HepG2 (cell line): ENCODE measurements around the gene MFN2. TPM values are rescaled to one million over a fixed set of nuclear protein-coding genes. Genes with fewer than 3 reads are reported as not detected.

Experiments used
- ATF7-NPFF ChIP-seq: sonication (generic); formaldehyde crosslinking; IDR thresholded peaks from 2 replicates; pipeline ENCODE4 v1.8.1; 2023; ENCODE audit warnings: mild to moderate bottlenecking, low read depth, missing genetic modification reagents, moderate library complexity
- CEBPG ChIP-seq: IDR thresholded peaks from 2 replicates; pipeline ENCODE4 v1.6.1; 2016
- ERF ChIP-seq: IDR thresholded peaks from 2 replicates; pipeline ENCODE4 v1.6.1; 2018; ENCODE audit warnings: missing biosample characterization, missing genetic modification reagents
- FOSL2 ChIP-seq: sonication (generic); formaldehyde crosslinking; IDR thresholded peaks from 2 replicates; pipeline ENCODE4 v1.4.0; 2020; ENCODE audit warnings: missing genetic modification reagents
- HNRNPH1 ChIP-seq: fragments of 200-400 bp; formaldehyde crosslinking; optimal IDR thresholded peaks from 2 replicates; pipeline ENCODE3; 2017; ENCODE audit warnings: mild to moderate bottlenecking, low read depth, low read length
- HOMEZ ChIP-seq: IDR thresholded peaks from 2 replicates; pipeline ENCODE4 v1.6.1; 2016; ENCODE audit warnings: low read depth
- MED1 ChIP-seq: sonication (generic); formaldehyde crosslinking; IDR thresholded peaks from 2 replicates; pipeline ENCODE4 v1.4.0; 2020; ENCODE audit warnings: missing genetic modification reagents
- MIXL1 ChIP-seq: IDR thresholded peaks from 2 replicates; pipeline ENCODE4 v1.6.1; 2016
- MTA3 ChIP-seq: sonication (generic); formaldehyde crosslinking; IDR thresholded peaks from 2 replicates; pipeline ENCODE4 v1.4.0; 2020; ENCODE audit warnings: missing genetic modification reagents
- MYNN ChIP-seq: sonication (generic); formaldehyde crosslinking; IDR thresholded peaks from 2 replicates; pipeline ENCODE4 v1.4.0; 2020; ENCODE audit warnings: mild to moderate bottlenecking, low read depth, missing genetic modification reagents
- NFKBIZ ChIP-seq: IDR thresholded peaks from 2 replicates; pipeline ENCODE4 v1.6.1; 2018; ENCODE audit warnings: missing genetic modification reagents, missing compliant biosample characterization
- SIX4 ChIP-seq: sonication (generic); formaldehyde crosslinking; IDR thresholded peaks from 2 replicates; pipeline ENCODE4 v1.4.0; 2020; ENCODE audit warnings: missing genetic modification reagents
- THAP11 ChIP-seq: IDR thresholded peaks from 2 replicates; pipeline ENCODE4 v1.6.1; 2016; ENCODE audit warnings: missing biosample characterization, missing genetic modification reagents
- THRA ChIP-seq: sonication (generic); formaldehyde crosslinking; IDR thresholded peaks from 2 replicates; pipeline ENCODE4 v1.4.0; 2020; ENCODE audit warnings: missing genetic modification reagents, borderline replicate concordance
- ZEB1 ChIP-seq: IDR thresholded peaks from 2 replicates; pipeline ENCODE4 v1.6.1; 2012; ENCODE audit warnings: mild to moderate bottlenecking, low read depth, inconsistent platforms; ENCODE audit not compliant: insufficient replicate concordance
- ZKSCAN8 ChIP-seq: IDR thresholded peaks from 2 replicates; pipeline ENCODE4 v1.6.1; 2016; ENCODE audit warnings: borderline replicate concordance, missing genetic modification reagents, missing compliant biosample characterization
- ZNF143 ChIP-seq: sonication (generic); formaldehyde crosslinking; IDR thresholded peaks from 2 replicates; pipeline ENCODE4 v1.4.0; 2020; ENCODE audit warnings: missing genetic modification reagents
- ZNF263 ChIP-seq: sonication (generic); formaldehyde crosslinking; IDR thresholded peaks from 2 replicates; pipeline ENCODE4 v1.4.0; 2020; ENCODE audit warnings: missing genetic modification reagents
- ZNF350 ChIP-seq: sonication (generic); formaldehyde crosslinking; IDR thresholded peaks from 2 replicates; pipeline ENCODE4 v1.4.0; 2020; ENCODE audit warnings: mild to moderate bottlenecking, low read depth, missing genetic modification reagents, borderline replicate concordance
- ZNF781 ChIP-seq: sonication (generic); formaldehyde crosslinking; IDR thresholded peaks from 2 replicates; pipeline ENCODE4 v1.5.1; 2020; ENCODE audit warnings: borderline replicate concordance, mild to moderate bottlenecking, missing genetic modification reagents; ENCODE audit errors: not compliant biosample characterization
- polyA plus RNA-seq, 8 experiments: library from polyadenylated mRNA; depleted of rRNA in 3 of 8; stranded (reverse) in 7 of 8; unstranded in 1 of 8; fragments of >200 nt; fragmentation: Illumina TruSeq in 4 of 8; extraction: Trizol in 4 of 8; gene quantifications; 2 replicates each; pipeline versions ENCODE4 v1.2.1 to v1.2.3, GENCODE V29; 2011 to 2016; ENCODE audit warnings: low read depth in 4 of 8, missing spikeins in 1 of 8, mixed read lengths in 1 of 8; ENCODE audit not compliant: insufficient read depth in 1 of 8
- total RNA-seq, 5 experiments: library from RNA; depleted of rRNA; stranded (reverse); fragments of >200 nt; fragmentation: Illumina TruSeq; extraction: Trizol; gene quantifications; 2 replicates each; pipeline ENCODE4 v1.2.3, GENCODE V29; 2016; ENCODE audit warnings: low read depth in 1 of 5
- TF ChIP-seq, protein P1 (sequence below): sonication (generic); formaldehyde crosslinking; IDR thresholded peaks from 2 replicates; pipeline ENCODE4 v1.4.0; 2020; ENCODE audit warnings: missing genetic modification reagents, borderline replicate concordance
- TF ChIP-seq, protein P2 (sequence below): sonication (generic); formaldehyde crosslinking; IDR thresholded peaks from 2 replicates; pipeline ENCODE4 v1.8.0; 2022; ENCODE audit warnings: mild to moderate bottlenecking, missing genetic modification reagents, moderate library complexity
- TF ChIP-seq, protein P3 (sequence below): sonication (generic); formaldehyde crosslinking; IDR thresholded peaks from 2 replicates; pipeline ENCODE4 v1.4.0; 2020; ENCODE audit warnings: missing genetic modification reagents
- TF ChIP-seq, protein P4 (sequence below): sonication (generic); formaldehyde crosslinking; IDR thresholded peaks from 2 replicates; pipeline ENCODE4 v1.8.0; 2022; ENCODE audit warnings: missing genetic modification reagents, mild to moderate bottlenecking, borderline replicate concordance

Gene MFN2
- total and polyA plus RNA-seq, 2 of the 13 experiments (the other 11 are each of a cell fraction or from before 2014, with no cell fraction given) = 38.7 to 60.9 TPM

DNA sequence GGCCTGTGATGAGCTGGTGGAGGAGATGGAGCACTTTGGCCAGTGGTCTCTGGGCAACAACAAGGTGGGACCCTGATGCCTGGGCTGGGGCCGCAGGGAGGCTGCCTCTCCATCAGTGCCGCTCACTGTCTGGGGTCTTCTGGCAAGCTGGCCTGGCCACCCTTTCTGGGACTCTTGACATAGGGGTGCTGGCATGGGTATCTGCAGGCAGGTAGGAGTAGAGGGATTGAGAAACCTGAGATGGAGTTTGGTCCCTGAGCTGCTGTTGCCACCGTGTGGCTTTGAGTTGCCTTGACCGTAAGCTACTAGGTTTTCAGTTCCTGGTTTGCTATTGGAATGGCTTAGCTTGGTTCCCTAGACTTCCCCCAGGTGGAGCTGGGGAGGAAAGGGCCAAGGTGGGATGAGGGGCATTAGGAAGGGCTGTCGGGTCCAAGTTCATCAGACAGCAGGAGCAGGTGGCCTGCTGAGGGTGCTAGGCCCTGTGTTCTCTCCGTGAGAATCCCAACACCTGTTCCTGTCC, 13.2 kb upstream of the MFN2 start (continued):
- 0 out of 2 replicates have a peak, but pooled peaks have one; percentile 19 for TF ChIP-seq HOMEZ (CRISPR knock-in tag)
- TF ChIP-seq CEBPG = peak; percentile 74
- TF ChIP-seq HNRNPH1 = no peak
- TF ChIP-seq MED1 = peak; percentile 71
- TF ChIP-seq NFKBIZ (CRISPR knock-in tag) = no peak
- peak; percentile 65 for TF ChIP-seq ERF (CRISPR knock-in tag)
- TF ChIP-seq, protein P1, sequence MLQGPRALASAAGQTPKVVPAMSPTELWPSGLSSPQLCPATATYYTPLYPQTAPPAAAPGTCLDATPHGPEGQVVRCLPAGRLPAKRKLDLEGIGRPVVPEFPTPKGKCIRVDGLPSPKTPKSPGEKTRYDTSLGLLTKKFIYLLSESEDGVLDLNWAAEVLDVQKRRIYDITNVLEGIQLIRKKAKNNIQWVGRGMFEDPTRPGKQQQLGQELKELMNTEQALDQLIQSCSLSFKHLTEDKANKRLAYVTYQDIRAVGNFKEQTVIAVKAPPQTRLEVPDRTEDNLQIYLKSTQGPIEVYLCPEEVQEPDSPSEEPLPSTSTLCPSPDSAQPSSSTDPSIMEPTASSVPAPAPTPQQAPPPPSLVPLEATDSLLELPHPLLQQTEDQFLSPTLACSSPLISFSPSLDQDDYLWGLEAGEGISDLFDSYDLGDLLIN = no peak
- TF ChIP-seq ZNF781 (CRISPR knock-in tag) = no peak
- TF ChIP-seq, protein P2, sequence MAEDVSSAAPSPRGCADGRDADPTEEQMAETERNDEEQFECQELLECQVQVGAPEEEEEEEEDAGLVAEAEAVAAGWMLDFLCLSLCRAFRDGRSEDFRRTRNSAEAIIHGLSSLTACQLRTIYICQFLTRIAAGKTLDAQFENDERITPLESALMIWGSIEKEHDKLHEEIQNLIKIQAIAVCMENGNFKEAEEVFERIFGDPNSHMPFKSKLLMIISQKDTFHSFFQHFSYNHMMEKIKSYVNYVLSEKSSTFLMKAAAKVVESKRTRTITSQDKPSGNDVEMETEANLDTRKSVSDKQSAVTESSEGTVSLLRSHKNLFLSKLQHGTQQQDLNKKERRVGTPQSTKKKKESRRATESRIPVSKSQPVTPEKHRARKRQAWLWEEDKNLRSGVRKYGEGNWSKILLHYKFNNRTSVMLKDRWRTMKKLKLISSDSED (CRISPR knock-in tag) = no peak
- TF ChIP-seq MYNN (CRISPR knock-in tag) = 0 out of 2 replicates have a peak, but pooled peaks have one; percentile 38
- peak; percentile 36 for TF ChIP-seq ZEB1
- TF ChIP-seq, protein P3, sequence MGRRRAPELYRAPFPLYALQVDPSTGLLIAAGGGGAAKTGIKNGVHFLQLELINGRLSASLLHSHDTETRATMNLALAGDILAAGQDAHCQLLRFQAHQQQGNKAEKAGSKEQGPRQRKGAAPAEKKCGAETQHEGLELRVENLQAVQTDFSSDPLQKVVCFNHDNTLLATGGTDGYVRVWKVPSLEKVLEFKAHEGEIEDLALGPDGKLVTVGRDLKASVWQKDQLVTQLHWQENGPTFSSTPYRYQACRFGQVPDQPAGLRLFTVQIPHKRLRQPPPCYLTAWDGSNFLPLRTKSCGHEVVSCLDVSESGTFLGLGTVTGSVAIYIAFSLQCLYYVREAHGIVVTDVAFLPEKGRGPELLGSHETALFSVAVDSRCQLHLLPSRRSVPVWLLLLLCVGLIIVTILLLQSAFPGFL (CRISPR knock-in tag) = no peak
- TF ChIP-seq THAP11 (CRISPR knock-in tag) = peak; percentile 72
- TF ChIP-seq THRA = 0 out of 2 replicates have a peak, but pooled peaks have one; percentile 58
- peak; percentile 42; the same call in 1 of the 2 replicates for TF ChIP-seq ZNF350 (CRISPR knock-in tag)
- TF ChIP-seq MTA3 (CRISPR knock-in tag) = no peak
- TF ChIP-seq ZNF263 (CRISPR knock-in tag) = peak; percentile 59; the same call in 1 of the 2 replicates
- TF ChIP-seq, protein P4, sequence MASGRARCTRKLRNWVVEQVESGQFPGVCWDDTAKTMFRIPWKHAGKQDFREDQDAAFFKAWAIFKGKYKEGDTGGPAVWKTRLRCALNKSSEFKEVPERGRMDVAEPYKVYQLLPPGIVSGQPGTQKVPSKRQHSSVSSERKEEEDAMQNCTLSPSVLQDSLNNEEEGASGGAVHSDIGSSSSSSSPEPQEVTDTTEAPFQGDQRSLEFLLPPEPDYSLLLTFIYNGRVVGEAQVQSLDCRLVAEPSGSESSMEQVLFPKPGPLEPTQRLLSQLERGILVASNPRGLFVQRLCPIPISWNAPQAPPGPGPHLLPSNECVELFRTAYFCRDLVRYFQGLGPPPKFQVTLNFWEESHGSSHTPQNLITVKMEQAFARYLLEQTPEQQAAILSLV = peak; percentile 38; the same call in 1 of the 2 replicates
- TF ChIP-seq ZKSCAN8 (CRISPR knock-in tag) = peak; percentile 33; the same call in 1 of the 2 replicates
- no peak for TF ChIP-seq ATF7-NPFF (CRISPR knock-in tag)
- no peak for TF ChIP-seq FOSL2 (CRISPR knock-in tag)
- TF ChIP-seq MIXL1 (CRISPR knock-in tag) = 0 out of 2 replicates have a peak, but pooled peaks have one; percentile 53
- peak; percentile 59; the same call in 1 of the 2 replicates for TF ChIP-seq ZNF143 (CRISPR knock-in tag)
- TF ChIP-seq SIX4 (CRISPR knock-in tag) = no peak
